ENCODE data around the gene CELA2B.

GRCh38 chr1:15506831-15507230 lies 30.9 kb downstream of the CELA2B start:
- TF ChIP-seq, protein P1, sequence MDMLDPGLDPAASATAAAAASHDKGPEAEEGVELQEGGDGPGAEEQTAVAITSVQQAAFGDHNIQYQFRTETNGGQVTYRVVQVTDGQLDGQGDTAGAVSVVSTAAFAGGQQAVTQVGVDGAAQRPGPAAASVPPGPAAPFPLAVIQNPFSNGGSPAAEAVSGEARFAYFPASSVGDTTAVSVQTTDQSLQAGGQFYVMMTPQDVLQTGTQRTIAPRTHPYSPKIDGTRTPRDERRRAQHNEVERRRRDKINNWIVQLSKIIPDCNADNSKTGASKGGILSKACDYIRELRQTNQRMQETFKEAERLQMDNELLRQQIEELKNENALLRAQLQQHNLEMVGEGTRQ (IDR thresholded peaks at IDR 0.05; ENCODE audit: borderline replicate concordance, low read depth, low read length), result no peak
- TF ChIP-seq, protein P2, sequence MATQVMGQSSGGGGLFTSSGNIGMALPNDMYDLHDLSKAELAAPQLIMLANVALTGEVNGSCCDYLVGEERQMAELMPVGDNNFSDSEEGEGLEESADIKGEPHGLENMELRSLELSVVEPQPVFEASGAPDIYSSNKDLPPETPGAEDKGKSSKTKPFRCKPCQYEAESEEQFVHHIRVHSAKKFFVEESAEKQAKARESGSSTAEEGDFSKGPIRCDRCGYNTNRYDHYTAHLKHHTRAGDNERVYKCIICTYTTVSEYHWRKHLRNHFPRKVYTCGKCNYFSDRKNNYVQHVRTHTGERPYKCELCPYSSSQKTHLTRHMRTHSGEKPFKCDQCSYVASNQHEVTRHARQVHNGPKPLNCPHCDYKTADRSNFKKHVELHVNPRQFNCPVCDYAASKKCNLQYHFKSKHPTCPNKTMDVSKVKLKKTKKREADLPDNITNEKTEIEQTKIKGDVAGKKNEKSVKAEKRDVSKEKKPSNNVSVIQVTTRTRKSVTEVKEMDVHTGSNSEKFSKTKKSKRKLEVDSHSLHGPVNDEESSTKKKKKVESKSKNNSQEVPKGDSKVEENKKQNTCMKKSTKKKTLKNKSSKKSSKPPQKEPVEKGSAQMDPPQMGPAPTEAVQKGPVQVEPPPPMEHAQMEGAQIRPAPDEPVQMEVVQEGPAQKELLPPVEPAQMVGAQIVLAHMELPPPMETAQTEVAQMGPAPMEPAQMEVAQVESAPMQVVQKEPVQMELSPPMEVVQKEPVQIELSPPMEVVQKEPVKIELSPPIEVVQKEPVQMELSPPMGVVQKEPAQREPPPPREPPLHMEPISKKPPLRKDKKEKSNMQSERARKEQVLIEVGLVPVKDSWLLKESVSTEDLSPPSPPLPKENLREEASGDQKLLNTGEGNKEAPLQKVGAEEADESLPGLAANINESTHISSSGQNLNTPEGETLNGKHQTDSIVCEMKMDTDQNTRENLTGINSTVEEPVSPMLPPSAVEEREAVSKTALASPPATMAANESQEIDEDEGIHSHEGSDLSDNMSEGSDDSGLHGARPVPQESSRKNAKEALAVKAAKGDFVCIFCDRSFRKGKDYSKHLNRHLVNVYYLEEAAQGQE (IDR thresholded peaks at IDR 0.05; ENCODE audit: low read depth, low read length), result no peak
- no peak for TF ChIP-seq CTCF (IDR thresholded peaks at IDR 0.05 in 2 of 3, conservative IDR thresholded peaks at IDR 0.05 in 1 of 3; ENCODE audit: control insufficient read depth in 2 of 3, extremely low read depth in 1 of 3, insufficient read depth in 1 of 3, low read depth in 3 of 3, low read length in 3 of 3)

Data from GM12878 (cell line).